Stimulated activated CD8-positive, alpha-beta memory T cell treated with anti-CD3 and anti-CD28 coated beads, Interleukin-7, amount 100 ng/mL, for 48 hours (primary cell): Measurements from ENCODE around the gene TTC32.

Experiments used
- DNase-seq, 2 donors: peaks; one replicate each; pipeline ENCODE4 v3.0.0-alpha.2; 2020; ENCODE audit warnings: low read depth in 1 of 2; ENCODE audit errors: extremely low read depth in 1 of 2

The TTC32 gene

GRCh38 chr2:19878268-19879046 is 23.3 kb downstream of the TTC32 start:
- no peak for DNase-seq

GRCh38 chr2:19876751-19877150 is 25.0 kb downstream of the TTC32 start:
- DNase-seq: no peak

GRCh38 chr2:19875280-19875679 is 26.5 kb downstream of the TTC32 start:
- DNase-seq: no peak

DNA sequence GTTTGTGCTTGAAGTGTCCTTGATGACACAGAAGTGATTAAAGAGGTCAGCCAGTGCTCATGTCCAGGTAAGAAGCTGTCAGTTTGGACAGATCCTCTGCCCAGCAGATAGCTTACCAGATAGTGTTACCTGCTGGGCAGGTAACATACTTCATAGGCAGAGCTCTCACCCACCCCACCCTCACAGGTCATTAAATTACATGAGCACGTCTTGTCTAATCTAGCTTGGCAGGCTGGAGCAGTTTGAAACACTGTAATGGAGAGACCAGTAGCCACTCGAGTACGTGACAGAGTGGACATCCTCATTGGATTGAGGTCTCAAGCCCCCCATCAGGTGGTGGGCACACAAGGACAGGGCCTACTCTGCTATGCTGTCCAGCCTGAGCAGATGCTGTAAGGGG is 27.1 kb downstream of the TTC32 start:
- DNase-seq: no peak

- DNase-seq: no peak
These were observed 28.8 kb downstream of the TTC32 start for GRCh38 chr2:19873014-19873413.

DNA sequence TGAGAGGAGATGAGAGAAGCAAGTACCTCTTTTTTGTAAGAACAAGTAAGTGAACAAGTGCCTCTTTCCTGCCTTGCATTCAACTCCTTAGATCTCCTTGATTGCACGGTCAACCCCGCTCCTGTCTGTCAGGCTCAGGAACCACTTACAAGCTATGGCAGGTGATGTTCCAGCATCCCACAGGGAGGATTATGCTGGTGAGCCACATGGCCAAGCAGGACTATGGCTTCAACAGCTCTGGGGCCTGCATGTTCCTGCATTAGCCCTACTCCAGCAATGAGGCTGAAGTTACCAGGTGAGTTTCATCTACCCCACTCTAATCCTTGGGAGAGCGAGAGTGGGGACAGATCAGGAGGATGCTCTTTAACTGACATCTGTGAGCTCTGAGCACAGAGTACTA is 29.5 kb downstream of the TTC32 start:
- DNase-seq: no peak

GRCh38 chr2:19871836-19872235 is 29.9 kb downstream of the TTC32 start:
- no peak for DNase-seq

GRCh38 chr2:19870792-19871191 is 31.0 kb downstream of the TTC32 start:
- no peak for DNase-seq

DNA sequence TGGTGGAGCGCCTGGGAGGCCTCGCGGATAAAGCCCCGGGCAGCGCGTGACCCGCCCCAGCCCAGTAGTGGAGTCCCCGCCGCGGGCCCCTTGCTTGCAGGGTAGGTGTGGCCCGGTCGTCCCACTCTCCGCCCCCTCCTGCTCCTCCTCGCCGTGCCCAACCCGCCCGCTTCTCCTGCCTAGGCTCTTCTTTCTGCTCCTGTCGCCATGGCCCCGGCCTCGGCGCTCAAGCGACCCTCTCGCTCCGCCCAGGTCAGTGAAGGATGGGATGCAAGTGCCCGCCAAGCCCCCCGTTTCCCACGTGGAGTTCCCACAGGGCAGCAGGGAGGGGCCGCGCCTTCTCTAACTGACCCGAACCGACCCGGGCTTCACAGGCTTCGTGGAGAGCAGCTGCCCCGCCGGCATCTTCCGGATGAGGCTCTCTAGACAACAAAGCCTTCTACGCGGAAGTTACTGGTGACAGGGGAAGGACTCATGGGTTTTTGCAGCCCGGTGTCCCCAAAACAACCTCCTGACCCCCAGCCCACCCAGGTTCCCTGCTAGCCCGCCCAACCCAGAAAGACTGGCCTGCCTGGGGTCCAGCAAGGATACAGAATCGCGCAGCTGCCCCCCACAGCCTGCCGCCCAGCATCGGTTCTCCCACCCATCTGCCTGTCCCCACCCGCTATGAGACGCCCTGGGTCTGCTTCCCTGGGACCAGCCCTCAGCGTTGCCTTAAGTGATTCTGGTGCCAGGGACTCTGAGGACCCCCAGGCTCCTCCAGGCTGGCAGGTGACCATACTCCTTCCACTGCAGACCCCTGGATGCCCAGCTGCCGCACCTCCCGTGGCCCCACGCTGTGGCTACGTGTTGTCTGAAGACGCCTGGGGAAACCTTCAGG is 32.8 kb downstream of the TTC32 start:
- peak; percentile 21 to 42 for DNase-seq

DNA sequence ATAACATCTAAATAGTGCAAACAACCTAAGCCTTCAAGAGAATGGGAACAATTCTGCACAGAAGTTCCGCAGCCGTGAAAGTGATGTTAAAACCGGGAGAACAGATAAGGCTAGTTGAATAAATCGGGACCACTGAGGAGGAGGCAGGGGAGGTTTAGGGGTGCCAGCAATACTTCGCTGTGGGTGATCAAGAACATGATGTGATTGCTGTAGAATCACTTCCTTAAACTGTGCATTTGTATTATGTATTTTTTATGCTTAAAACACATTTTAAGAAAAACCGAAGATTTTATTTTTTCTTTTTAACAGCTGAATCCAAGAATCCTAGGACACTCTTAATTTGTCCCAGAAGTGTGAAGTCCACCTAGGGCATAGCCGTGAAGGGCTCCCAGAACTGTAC is 33.6 kb downstream of the TTC32 start:
- DNase-seq: no peak

GRCh38 chr2:19866771-19867170 is 35.0 kb downstream of the TTC32 start:
- no peak for DNase-seq

GRCh38 chr2:19865151-19865550 is 36.6 kb downstream of the TTC32 start:
- DNase-seq: no peak

DNA sequence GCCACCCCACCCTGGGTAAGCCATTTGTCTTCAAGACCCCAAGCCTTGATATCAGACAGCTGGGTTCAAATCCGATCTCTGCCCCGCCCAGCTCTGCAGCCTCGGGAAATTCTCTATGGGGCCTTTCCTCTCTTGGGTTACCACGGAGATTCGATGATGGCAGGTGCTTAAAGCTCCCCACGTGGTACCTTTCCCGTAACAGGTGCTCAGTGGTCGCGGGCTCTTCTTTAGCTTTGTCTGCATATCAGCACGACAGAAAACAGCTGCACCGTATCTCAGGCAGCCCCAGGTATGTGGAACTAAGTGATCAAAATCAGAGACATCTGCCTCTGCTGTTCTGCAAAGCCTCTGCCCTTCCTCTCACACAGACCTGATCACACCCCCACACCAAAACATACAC is 37.4 kb downstream of the TTC32 start:
- no peak for DNase-seq

GRCh38 chr2:19863303-19864041 is 38.3 kb downstream of the TTC32 start:
- DNase-seq: peak in 1 of 2 donors; percentile 19

DNA sequence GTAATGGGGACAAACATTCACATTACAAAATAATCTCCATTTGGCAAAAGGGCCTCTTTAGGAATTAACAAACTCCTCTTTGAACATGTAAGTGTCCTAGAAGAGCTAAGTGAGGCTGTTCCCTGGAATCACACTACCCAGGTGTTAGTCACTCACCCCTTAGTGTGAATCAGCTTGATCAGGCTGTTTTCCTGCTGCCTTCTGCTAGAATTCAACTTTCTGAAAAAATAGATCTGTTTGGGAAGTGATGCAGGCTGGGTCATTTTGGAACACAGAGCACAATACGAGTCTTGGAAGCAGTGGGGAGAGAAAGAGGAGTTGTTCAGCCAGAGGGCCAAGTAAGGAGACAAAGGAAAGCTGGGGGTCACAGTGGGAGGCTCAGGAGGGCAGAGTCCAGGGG is 40.0 kb downstream of the TTC32 start:
- DNase-seq: no peak

DNA sequence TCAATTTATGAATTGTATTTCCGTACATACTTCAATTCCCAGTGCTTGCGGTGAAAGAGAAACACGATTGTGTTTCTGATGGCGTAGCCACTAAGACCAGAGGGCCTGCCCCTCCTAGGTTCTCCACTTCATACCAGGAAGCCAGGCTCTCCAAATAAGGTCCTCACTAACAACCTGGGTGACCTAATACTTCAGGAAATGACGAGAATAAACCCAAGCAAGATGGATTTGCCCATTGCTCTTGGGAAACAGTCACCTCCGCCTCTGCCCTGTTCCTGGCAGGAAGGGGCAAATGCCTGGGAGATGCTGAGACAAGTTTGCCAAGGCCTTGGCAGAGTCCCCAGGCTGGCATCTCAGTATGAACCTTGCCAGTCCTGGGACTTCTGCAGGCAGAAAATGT is 41.8 kb downstream of the TTC32 start:
- DNase-seq: no peak

DNA sequence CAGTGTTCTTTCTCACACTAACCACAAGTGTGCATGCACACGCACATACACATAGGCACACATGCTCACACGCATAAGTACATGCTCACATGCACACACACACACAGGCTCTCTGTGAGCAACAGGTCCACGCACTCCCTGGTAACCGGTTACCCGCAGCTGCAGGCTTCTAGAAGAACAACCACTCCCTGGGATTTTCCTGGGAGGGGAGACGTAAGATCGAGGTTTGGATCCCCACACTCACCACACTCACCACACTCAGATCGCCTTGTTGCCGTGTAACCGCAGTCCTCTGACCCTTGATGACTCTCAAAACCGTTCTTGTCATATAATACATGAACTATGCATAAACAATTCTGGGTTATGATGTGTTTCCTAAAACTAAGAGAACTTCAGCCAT is 42.2 kb downstream of the TTC32 start:
- DNase-seq: no peak

DNA sequence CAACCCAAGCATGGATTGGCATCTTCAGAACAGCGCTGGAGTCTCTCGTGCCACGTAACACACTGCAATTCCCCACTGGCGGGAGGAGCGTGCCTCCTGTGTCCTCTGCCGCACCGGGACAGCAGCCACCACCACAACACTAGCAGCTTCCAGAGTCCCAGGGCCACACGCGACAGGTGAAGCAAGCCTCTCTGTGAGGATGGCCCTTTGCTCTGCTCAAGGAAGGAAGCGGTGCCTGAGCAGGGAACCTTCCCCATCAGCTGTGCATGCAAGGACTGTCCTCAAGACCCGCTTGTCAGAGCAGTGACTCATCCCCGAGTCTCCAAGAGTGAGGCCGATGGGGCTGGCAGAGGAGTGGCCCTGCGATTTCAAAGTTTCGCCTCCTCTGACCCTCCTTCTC is 44.0 kb downstream of the TTC32 start:
- DNase-seq: no peak

- no peak for DNase-seq
These were observed 44.7 kb downstream of the TTC32 start for GRCh38 chr2:19857100-19857499.

DNA sequence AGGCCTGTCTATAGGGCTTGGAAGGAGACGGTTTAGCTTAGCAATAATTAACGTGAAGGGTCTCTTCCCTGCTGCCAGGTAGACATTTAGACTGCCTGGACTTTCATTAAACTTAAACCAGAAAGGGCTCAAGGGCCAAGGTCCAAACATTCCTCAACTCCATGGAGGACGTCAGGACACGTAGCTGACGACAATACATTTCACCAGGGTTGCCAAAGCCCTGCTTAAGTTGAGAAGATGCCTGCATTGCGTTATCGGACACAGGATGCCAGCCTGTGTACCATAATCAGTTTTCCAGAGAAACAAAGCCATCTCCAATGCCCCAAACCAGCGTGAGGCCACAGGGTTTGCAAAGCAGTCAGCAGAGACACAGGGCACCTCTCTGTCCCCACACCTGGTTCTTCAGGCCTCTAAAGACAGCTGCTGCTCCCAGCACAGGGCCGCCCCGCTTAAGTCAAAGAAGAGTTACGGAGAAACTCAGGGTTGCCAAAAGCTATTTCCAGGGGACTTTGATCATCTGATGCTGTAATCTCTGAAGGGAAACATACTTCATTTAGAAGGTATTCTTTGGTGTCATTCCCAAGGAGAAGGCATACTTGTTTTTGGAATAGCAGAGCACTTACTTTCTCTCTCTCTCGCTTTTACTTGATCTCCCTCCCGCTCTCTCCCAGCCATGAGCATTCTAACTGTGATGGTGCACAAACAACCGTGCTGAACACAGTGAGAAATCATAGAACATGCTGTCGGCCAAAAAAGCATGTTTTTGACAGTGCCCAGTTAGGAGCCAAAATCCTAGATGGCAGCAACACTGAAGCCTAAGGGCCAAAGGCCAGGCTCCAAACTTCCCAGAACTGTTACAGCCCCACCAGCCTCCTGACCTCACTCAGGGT is 46.0 kb downstream of the TTC32 start:
- no peak for DNase-seq
